NCI-H2196 (cell line): Measurements from ENCODE around the gene TTLL5.
"Not testable (repeated sequence)": the region's sequence is repeated elsewhere in the genome, so short reads cannot be mapped to it uniquely, and the experiment has no call there.

Experiments used
- DNase-seq: peaks from one replicate; lab custom pipeline; 2025; ENCODE audit not compliant: unreplicated experiment; lab: John Stamatoyannopoulos, UW

TTLL5 gene

GRCh38 chr14:75826599-75826998 is 165.6 kb downstream of the TTLL5 start:
- no peak for DNase-seq

DNA sequence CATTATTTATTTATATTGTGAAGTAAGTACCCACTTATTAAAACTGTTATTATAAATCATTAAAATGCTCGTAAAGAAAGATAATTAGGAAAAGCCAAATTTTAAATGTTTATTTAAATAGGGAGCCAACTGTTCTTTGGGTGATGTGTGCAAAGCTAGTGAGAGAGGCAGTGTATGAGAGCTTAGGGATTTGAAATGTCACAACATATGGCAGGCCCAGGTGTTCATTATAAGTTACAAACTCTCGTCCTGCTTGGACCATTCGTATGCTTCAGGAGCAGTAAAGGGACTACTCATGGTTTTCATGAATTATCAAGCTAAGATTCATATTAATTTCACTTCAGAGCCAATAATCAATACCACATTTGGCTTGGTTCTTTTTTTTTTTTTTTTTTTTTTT is 166.3 kb downstream of the TTLL5 start:
- DNase-seq, result no peak

GRCh38 chr14:75829316-75829715 is 168.3 kb downstream of the TTLL5 start:
- no peak for DNase-seq

- DNase-seq, result peak; percentile 87
Measured at GRCh38 chr14:75831455-75831854, 170.4 kb downstream of the TTLL5 start.

- DNase-seq, result peak; percentile 78
Measured at GRCh38 chr14:75831952-75832351, 170.9 kb downstream of the TTLL5 start.

DNA sequence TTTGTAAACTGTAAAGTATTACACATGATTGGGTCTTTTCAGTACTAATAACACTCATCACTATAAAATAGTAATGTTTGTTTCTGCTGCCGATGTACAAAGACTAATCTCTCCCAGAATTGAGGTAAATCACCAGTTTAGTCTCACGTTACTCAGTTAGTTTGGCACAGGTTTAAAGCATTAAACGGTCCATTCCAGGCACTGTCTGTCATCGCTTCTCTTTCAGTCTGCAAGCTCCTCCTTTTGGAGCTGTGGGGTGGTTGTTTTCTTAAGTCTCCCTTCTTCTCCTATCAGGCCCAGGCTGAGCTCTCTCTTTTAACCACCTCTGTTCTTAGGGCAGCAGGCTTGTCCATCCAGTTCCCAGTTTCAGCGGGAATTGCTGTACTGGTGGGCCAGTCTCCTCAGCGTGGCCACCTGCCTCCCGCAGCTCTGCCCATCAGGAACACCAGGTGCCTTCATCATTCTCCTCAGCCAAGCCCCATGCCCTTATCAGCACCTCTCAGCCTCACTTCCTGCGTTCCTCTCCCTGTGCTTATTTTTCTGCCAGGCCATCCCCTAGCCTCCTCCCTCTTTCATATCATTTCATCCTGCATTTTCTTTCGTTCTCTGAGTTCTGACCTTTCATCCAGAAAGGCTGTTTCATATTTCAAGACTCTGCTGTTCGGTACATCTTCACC is 171.7 kb downstream of the TTLL5 start:
- DNase-seq, result peak; percentile 42

GRCh38 chr14:75833326-75834020 is 172.4 kb downstream of the TTLL5 start:
- DNase-seq, result no peak

DNA sequence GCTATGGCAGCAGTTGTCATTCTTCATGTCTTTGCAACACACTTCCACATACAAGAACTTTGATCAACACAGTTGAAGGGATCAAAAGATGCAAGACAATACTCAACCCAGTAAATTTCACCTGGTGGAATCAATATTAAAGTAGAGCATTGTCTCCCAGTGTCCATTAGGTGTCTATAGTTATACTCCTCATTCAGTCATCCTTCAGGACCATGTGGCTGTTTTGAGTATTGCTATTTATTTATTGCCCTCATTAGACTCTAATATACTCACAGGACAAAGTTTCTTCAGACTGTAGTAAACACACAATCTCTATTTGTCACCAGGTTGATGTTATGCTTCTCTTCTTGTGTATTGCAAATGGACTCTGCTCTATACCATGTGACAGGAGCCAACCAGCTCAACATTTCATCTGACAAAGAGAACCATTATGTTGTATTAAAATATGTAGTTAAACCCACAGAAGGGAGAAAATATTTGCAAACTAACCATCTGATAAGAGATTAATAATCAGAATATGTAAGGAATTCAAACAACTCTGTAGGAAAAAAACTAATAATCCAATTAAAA is 174.2 kb downstream of the TTLL5 start:
- DNase-seq, result no peak

DNA sequence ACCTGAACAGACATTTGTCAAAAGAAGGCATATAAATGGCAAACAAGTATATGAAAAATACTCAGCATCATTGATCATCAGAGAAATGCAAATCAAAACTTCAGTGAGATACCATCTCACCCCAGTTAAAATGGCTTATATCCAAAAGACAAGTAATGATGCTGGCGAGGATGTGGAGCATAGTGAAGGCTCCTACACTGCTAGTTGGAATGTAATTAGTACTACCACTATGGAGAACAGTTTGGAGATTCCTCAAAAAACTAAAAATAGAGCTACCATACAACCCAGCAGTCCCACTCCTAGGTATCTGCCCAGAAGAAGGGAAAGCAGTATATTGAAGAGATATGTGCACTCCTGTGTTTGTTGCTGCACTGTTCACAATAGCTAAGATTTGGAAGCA is 174.7 kb downstream of the TTLL5 start:
- DNase-seq, result no peak

- no peak for DNase-seq
Measured at GRCh38 chr14:75837151-75837787, 176.2 kb downstream of the TTLL5 start.

DNA sequence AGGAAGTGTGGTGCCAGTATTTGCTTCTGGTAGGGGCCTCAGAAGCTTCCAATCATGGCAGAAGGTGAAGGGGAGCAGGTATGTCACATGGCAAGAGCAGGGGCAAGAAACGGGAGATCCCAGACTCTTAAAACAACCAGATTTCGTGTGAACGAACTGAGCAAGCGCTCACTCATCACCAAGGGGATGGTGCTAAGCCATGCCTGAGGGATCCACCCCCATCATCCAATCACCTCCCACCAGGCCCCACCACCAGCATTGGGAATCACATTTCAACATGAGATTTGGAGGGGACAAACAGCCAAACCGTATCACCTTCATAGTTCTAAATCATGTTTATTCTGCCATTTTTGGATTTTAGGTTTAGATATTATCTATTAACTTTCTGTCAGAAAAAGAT is 179.9 kb downstream of the TTLL5 start:
- no peak for DNase-seq

GRCh38 chr14:75842551-75842950 is 181.5 kb downstream of the TTLL5 start:
- no peak for DNase-seq

DNA sequence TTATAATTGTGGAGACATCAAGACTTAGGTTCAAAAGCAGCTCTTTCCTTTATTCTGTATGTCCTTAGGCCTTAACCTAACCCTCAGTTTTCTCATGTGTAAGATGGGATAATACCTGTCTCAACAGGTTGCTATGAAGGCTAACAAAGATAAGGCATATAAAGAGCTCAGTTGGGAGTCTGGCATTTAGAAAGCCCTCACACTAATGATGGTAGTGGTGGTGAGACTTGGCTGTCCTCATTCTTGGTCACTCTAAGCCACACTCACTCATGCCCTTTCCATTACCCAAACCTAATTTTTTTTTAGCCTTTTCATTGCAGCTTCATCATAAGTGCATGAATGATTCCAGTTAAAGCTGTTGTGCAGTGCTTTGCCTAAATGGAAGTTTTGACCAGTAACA is 183.4 kb downstream of the TTLL5 start:
- no peak for DNase-seq

GRCh38 chr14:75845136-75845804 is 184.2 kb downstream of the TTLL5 start:
- no peak for DNase-seq

- DNase-seq, result not testable (repeated sequence)
Measured at GRCh38 chr14:75846694-75847093, 185.6 kb downstream of the TTLL5 start.

DNA sequence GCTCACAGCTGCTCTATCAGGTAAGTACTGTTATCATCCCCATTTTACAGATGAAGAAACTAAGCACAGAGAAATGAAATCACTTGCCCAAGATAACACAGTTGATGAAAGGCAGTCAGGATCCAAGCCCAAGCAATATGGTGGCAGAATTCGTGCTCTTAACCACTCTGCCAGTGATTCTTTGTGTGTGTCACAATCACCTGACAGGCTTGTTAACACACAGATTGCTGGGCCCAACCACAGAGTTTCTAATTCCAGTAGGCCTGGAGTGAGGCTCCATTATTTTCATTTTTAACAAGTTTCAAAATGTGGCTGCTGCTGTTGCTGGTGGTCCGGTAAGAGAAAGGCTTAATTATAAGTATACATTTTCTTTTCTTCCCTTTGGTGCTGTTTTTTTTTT is 186.5 kb downstream of the TTLL5 start:
- no peak for DNase-seq

DNA sequence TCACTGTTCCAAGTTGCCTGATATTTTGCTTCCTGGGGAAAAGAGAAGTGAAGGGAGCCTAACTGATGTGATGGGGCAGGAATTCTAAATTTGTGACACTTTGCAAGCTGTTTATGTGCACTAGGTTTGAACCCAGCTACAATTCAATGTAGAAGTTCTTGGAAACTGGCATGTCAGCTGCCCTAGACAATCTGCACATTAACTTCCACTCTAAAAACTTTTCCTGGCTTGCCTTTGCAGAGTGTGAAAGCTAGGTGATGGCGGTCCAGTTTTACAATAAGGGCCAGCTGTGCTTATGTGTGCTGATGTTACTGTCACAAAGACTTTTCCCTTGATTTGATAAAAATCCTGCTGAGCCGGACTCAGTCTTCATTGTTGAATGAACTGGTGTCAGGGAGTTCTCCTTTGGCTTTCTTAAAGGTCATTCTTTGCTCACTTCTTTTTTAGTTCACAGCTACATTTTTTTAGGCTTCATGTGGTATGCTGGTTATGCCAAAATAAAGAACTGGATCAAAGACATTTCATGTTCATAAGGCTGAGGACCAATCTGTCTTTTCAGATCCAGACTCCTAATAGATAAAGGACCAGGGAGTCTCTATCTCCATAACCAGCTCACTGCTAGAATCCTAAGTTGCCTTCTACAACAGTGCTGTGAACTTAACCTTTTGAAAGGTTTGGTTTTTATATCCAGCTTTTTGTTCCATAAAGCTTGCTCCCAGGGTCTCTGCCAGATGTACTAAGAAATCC is 187.3 kb downstream of the TTLL5 start:
- no peak for DNase-seq

GRCh38 chr14:75849300-75849895 is 188.4 kb downstream of the TTLL5 start:
- DNase-seq, result no peak

DNA sequence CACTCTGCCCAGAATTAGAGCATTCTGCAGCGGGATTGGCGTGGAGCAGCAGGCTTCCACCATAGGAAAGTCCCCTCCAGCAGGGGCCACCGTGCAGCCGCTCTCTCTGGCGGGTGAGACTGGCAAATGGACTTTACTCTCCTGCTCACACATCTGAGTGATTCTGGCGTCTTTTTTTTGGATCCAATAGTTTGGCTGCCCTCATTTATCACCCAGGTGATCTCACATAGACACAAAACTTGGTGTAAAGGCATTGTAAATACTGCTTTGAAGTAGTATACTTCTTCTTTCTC is 190.5 kb downstream of the TTLL5 start:
- DNase-seq, result no peak

GRCh38 chr14:75854111-75854799 is 193.2 kb downstream of the TTLL5 start:
- DNase-seq, result no peak
